ENCODE measurements around the gene PRKCH.

DNA sequence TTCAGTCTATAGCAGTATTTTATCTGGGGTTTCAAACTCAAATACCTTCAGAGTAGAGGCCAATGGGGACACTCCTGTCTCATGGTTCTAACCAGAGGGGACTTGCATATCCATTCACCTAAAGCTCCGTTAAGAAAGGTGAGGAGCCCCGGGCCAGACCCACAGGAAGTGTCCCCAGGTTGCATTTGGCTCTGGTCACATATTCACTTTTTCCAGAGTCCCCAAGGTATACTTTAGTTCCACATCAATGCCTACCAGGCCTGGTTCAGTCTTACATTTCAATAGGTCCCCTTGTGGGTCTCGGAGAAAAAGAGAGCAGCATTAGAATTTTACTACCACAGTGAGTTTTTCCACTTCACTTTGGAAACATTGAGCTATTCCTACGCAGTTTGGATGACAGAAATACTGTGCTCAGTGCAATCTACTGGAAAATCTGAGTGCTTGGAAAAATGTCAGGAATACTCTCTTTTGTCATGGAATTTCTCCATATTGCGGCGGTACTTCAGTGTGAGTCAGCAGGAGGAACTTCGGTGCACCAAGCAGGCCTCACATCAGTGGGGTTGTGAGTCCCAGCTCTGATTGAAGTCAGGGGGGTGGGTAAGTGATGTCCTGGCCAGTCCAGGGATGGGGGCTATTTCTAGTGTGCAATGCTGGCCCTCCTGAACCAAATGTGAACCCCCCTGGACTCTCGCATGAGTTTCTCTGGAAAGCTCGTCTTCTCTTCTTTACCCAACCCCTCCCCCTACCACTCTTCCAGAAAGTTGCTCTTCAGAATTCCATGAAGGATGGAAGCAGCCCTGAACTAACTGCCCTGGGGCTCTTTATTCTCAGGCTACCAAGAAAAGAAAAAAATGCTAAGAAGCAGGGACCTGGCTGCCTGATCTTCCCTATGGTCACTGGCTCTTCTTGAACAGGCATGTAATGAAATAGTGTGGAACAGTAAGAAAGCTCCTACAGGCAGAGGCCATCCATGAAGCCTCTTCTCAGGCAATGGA is 184.7 kb downstream of the PRKCH start:
- TF ChIP-seq, protein P1, sequence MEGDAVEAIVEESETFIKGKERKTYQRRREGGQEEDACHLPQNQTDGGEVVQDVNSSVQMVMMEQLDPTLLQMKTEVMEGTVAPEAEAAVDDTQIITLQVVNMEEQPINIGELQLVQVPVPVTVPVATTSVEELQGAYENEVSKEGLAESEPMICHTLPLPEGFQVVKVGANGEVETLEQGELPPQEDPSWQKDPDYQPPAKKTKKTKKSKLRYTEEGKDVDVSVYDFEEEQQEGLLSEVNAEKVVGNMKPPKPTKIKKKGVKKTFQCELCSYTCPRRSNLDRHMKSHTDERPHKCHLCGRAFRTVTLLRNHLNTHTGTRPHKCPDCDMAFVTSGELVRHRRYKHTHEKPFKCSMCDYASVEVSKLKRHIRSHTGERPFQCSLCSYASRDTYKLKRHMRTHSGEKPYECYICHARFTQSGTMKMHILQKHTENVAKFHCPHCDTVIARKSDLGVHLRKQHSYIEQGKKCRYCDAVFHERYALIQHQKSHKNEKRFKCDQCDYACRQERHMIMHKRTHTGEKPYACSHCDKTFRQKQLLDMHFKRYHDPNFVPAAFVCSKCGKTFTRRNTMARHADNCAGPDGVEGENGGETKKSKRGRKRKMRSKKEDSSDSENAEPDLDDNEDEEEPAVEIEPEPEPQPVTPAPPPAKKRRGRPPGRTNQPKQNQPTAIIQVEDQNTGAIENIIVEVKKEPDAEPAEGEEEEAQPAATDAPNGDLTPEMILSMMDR (IDR thresholded peaks at IDR 0.05) = no peak
- no peak for TF ChIP-seq POLR2A (IDR thresholded peaks at IDR 0.05)
